IMR-90 (cell line): ENCODE data around the gene KTI12. TPM values are rescaled to one million over a fixed set of nuclear protein-coding genes. Genes with fewer than 3 reads are reported as not detected.

Experiments used
- ATAC-seq: fragments of 200-7000 bp; cut with Tn5 transposase; 2 replicates; pipeline ENCODE4 v1.9.1; 2020; ENCODE audit warnings: low read depth, mild to moderate bottlenecking, moderate library complexity
- BruUV-seq: library from RNA; stranded (reverse); fragments of 400-500 nt; replicated peaks from 2 replicates; lab custom pipeline; 2021; lab: Mats Ljungman, UMichigan
- CTCF ChIA-PET: fragments of 300-600 bp; formaldehyde crosslinking; extraction: SDS; loops from one replicate; lab custom pipeline; 2021; ENCODE audit warnings: antibody characterized with exemption; lab: Yijun Ruan, JAX
- POLR2A ChIA-PET: fragments of 300-600 bp; sonication (Branson Sonifier 250); formaldehyde crosslinking; loops from one replicate; lab custom pipeline; 2022; ENCODE audit warnings: antibody characterized with exemption; ENCODE audit not compliant: unreplicated experiment; lab: Charles Lee
- DNase-seq: peaks from one replicate; pipeline ENCODE4 v3.0.0; 2013
- H2AFZ ChIP-seq: replicated peaks from 2 replicates; pipeline ENCODE3; 2013; ENCODE audit warnings: low read length, mild to moderate bottlenecking; ENCODE audit not compliant: poor library complexity
- H2AK5ac ChIP-seq: 2 replicates; pipeline ENCODE4 v1.6.1; 2013; ENCODE audit warnings: low read depth, low read length, inconsistent platforms
- H2AK9ac ChIP-seq: replicated peaks from 2 replicates; pipeline ENCODE3; 2013; ENCODE audit warnings: mild to moderate bottlenecking, low read depth, low read length, moderate library complexity; ENCODE audit not compliant: poor library complexity
- H2BK120ac ChIP-seq: 2 replicates; pipeline ENCODE4 v1.6.1; 2013; ENCODE audit warnings: low read depth, low read length, inconsistent platforms
- H2BK15ac ChIP-seq: 3 replicates; pipeline ENCODE4 v1.6.1; 2013; ENCODE audit warnings: low read depth, low read length, inconsistent platforms
- H2BK20ac ChIP-seq: 2 replicates; pipeline ENCODE4 v1.6.1; 2013; ENCODE audit warnings: low read depth, mild to moderate bottlenecking, inconsistent platforms, low read length, moderate library complexity
- H2BK5ac ChIP-seq: 2 replicates; pipeline ENCODE4 v1.6.1; 2013; ENCODE audit warnings: mild to moderate bottlenecking, low read depth, low read length, inconsistent platforms; ENCODE audit not compliant: poor library complexity, severe bottlenecking
- H3K14ac ChIP-seq: replicated peaks from 2 replicates; pipeline ENCODE4 v1.6.1; 2013; ENCODE audit warnings: low read depth, low read length, inconsistent platforms
- H3K18ac ChIP-seq: 2 replicates; pipeline ENCODE4 v1.6.1; 2013; ENCODE audit warnings: low read depth, low read length, control low read depth
- H3K23ac ChIP-seq: 2 replicates; pipeline ENCODE4 v1.6.1; 2013; ENCODE audit warnings: low read depth, low read length, inconsistent platforms
- H3K27ac ChIP-seq: 2 replicates; pipeline ENCODE4 v1.5.1; 2013; ENCODE audit warnings: mild to moderate bottlenecking, control low read depth, low read length; ENCODE audit not compliant: insufficient read depth
- H3K27me3 ChIP-seq: 2 replicates; pipeline ENCODE4 v1.6.1; 2013; ENCODE audit warnings: low read length; ENCODE audit not compliant: control insufficient read depth, insufficient read depth
- H3K36me3 ChIP-seq: 2 replicates; pipeline ENCODE4 v1.6.1; 2013; ENCODE audit warnings: low read length, mixed read lengths; ENCODE audit not compliant: control insufficient read depth, insufficient read depth
- H3K4ac ChIP-seq: 2 replicates; pipeline ENCODE4 v1.6.1; 2013; ENCODE audit warnings: low read depth, low read length, inconsistent platforms
- H3K4me1 ChIP-seq: 2 replicates; pipeline ENCODE4 v1.6.1; 2013; ENCODE audit warnings: low read length, mixed read lengths; ENCODE audit not compliant: control insufficient read depth, insufficient read depth
- H3K4me2 ChIP-seq: 2 replicates; pipeline ENCODE4 v1.6.1; 2013; ENCODE audit warnings: low read depth, mild to moderate bottlenecking, control low read depth, low read length, moderate library complexity
- H3K4me3 ChIP-seq: 2 replicates; pipeline ENCODE4 v1.5.1; 2013; ENCODE audit warnings: low read depth, mild to moderate bottlenecking, control low read depth, low read length, moderate library complexity; ENCODE audit not compliant: insufficient read depth
- H3K56ac ChIP-seq: 2 replicates; pipeline ENCODE4 v1.6.1; 2013; ENCODE audit warnings: low read length, inconsistent platforms; ENCODE audit not compliant: insufficient read depth; ENCODE audit errors: extremely low read depth
- H3K79me1 ChIP-seq, 2 experiments: 2 replicates each; pipeline ENCODE4 v1.6.1; 2013; ENCODE audit warnings: low read length in 2 of 2, inconsistent platforms in 1 of 2, low read depth in 1 of 2
- H3K9ac ChIP-seq: 2 replicates; pipeline ENCODE4 v1.6.1; 2013; ENCODE audit warnings: low read depth, low read length, control low read depth
- H3K9me1 ChIP-seq: 2 replicates; pipeline ENCODE4 v1.6.1; 2013; ENCODE audit warnings: low read length, inconsistent platforms; ENCODE audit not compliant: insufficient read depth
- H3K9me3 ChIP-seq: 2 replicates; pipeline ENCODE4 v1.6.1; 2013; ENCODE audit warnings: low read length; ENCODE audit not compliant: control insufficient read depth, insufficient read depth
- H4K20me1 ChIP-seq: 2 replicates; pipeline ENCODE4 v1.6.1; 2013; ENCODE audit warnings: low read length, inconsistent platforms; ENCODE audit not compliant: insufficient read depth
- H4K5ac ChIP-seq: 2 replicates; pipeline ENCODE4 v1.6.1; 2013; ENCODE audit warnings: mild to moderate bottlenecking, low read depth, low read length, control low read depth
- H4K8ac ChIP-seq, 2 experiments: 2 replicates each; pipeline ENCODE4 v1.6.1; 2013; ENCODE audit warnings: low read depth in 2 of 2, low read length in 2 of 2, control low read depth in 1 of 2, inconsistent platforms in 1 of 2
- H4K91ac ChIP-seq: 2 replicates; pipeline ENCODE4 v1.6.1; 2013; ENCODE audit warnings: low read depth, low read length, inconsistent platforms; ENCODE audit not compliant: insufficient read depth
- BHLHE40 ChIP-seq: fragments of 150-350 bp; IDR thresholded peaks from 2 replicates; pipeline ENCODE4 v1.6.1; 2016; ENCODE audit warnings: mild to moderate bottlenecking, low read depth, low read length
- CEBPB ChIP-seq: IDR thresholded peaks from 2 replicates; pipeline ENCODE4 v1.6.1; 2012; ENCODE audit warnings: low read depth, low read length, improper control_type of control experiment
- ELK1 ChIP-seq: fragments of 150-350 bp; IDR thresholded peaks from 2 replicates; pipeline ENCODE4 v1.6.1; 2016; ENCODE audit warnings: low read depth, mild to moderate bottlenecking, low read length, moderate library complexity, borderline replicate concordance
- MAZ ChIP-seq: IDR thresholded peaks from 2 replicates; pipeline ENCODE4 v1.6.1; 2012; ENCODE audit warnings: low read depth, mild to moderate bottlenecking, low read length, improper control_type of control experiment, moderate library complexity, borderline replicate concordance
- MXI1 ChIP-seq: IDR thresholded peaks from 2 replicates; pipeline ENCODE4 v1.6.1; 2012; ENCODE audit warnings: low read depth, mild to moderate bottlenecking, low read length, moderate library complexity, borderline replicate concordance
- POLR2A ChIP-seq: IDR thresholded peaks from 2 replicates; pipeline ENCODE4 v1.6.1; 2012; ENCODE audit warnings: mild to moderate bottlenecking, low read depth, low read length
- RCOR1 ChIP-seq: IDR thresholded peaks from 2 replicates; pipeline ENCODE4 v1.6.1; 2012; ENCODE audit warnings: mild to moderate bottlenecking, low read length, improper control_type of control experiment; ENCODE audit not compliant: insufficient replicate concordance
- WGBS, 2 experiments: methylation state at CpG; one replicate each; pipeline versions ENCODE4 v1.1.5 to v1.1.7; 2013; ENCODE audit warnings: missing lambda C conversion rate in 2 of 2; ENCODE audit not compliant: insufficient read length in 1 of 2; ENCODE audit errors: extremely low coverage in 2 of 2; 5-methylcytosine and 5-hydroxymethylcytosine counted together
- dilution Hi-C: fragments of 300-500 bp; cut with HindIII; formaldehyde crosslinking; loops from one replicate; pipeline ENCODE4 v1.14.3; 2018; ENCODE audit warnings: low sequenced_read_pairs; ENCODE audit not compliant: unreplicated experiment
- in situ Hi-C: fragments of 300-500 bp; cut with MboI; formaldehyde crosslinking; loops from 3 replicates; pipeline ENCODE4 v1.14.3; 2019; ENCODE audit warnings: low sequenced_read_pairs, inconsistent platforms, mixed read lengths
- intact Hi-C: fragments of 100-400 bp; cut with micrococcal nuclease; formaldehyde crosslinking; loops from 2 replicates; pipeline ENCODE4 v1.10.0; 2022
- polyA plus RNA-seq, 3 experiments: library from polyadenylated mRNA; depleted of rRNA; stranded (reverse); fragments of >200 nt; gene quantifications; 2 replicates each; pipeline ENCODE4 v1.2.3, GENCODE V29; 2012; ENCODE audit warnings: low replicate concordance in 1 of 3
- total RNA-seq: library from RNA; depleted of rRNA; stranded (reverse); fragments of >200 nt; gene quantifications from 2 replicates; pipeline ENCODE4 v1.2.3, GENCODE V29; 2012
- TF ChIP-seq, protein P1 (sequence below): fragments of 150-350 bp; IDR thresholded peaks from 2 replicates; pipeline ENCODE4 v1.6.1; 2017; ENCODE audit warnings: mild to moderate bottlenecking, antibody characterized with exemption, low read length, low read depth

Gene KTI12
- total and polyA plus RNA-seq, 2 of the 4 experiments (the other 2 are of a cell fraction) = 15.2 to 16.3 TPM

DNA sequence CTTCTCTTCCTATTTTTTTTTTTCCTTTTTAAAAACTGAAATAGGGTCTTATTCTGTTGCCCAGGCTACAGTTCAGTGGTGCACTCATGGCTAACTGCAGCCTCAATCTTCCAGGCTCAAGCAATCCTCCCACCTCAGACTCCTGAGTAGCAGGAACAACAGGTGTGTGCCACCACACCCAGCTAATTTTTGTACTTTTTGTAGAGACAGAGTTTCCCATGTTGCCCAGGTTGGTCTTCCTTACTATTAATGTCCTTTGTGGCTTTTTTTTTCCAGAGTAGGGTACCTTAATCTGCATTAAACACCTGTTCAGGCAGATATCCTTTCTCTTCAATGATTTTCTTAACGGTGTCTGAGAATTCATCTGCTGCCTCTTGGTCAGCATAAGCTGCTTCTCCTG lies 4.3 kb upstream of the KTI12 start:
- Histone ChIP-seq H2BK20ac (no peak overlapping the region), H3K36me3 (peaks cover 12% of the 10 kb centered on the region), H3K4me1 (peaks cover 2% of the 10 kb centered on the region; the same call in 1 of the 2 replicates), H2BK120ac (no peak overlapping the region), H2AK9ac (no peak overlapping the region), H3K18ac (no peak overlapping the region), H2BK15ac (no peak overlapping the region), H3K56ac (no peak overlapping the region), H2BK5ac (no peak overlapping the region), H3K9ac (no peak overlapping the region), H4K8ac (no peak overlapping the region), H4K20me1 (peaks cover 4% of the 10 kb centered on the region), H4K5ac (no peak overlapping the region), H3K79me1 (peaks cover 13 to 21% of the 10 kb centered on the region in 2 experiments), H3K4me3 (no peak overlapping the region), H3K23ac (no peak overlapping the region), H3K9me3 (no peaks in the 10 kb centered on the region), H4K91ac (no peak overlapping the region), H3K27ac (peak overlapping the region; percentile 25; the same call in 1 of the 2 replicates), H3K27me3 (no peaks in the 10 kb centered on the region), H3K9me1 (no peaks in the 10 kb centered on the region), H3K14ac (no peak overlapping the region), H3K4ac (no peak overlapping the region), H2AK5ac (no peak overlapping the region), H2AFZ (no peak overlapping the region), H3K4me2 (no peak overlapping the region)
- DNase-seq = no peak
- TF ChIP-seq BHLHE40 (no peak), RCOR1 (no peak), CEBPB (no peak), MXI1 (no peak), MAZ (no peak), POLR2A (no peak), ELK1 (no peak)
- TF ChIP-seq, protein P1, sequence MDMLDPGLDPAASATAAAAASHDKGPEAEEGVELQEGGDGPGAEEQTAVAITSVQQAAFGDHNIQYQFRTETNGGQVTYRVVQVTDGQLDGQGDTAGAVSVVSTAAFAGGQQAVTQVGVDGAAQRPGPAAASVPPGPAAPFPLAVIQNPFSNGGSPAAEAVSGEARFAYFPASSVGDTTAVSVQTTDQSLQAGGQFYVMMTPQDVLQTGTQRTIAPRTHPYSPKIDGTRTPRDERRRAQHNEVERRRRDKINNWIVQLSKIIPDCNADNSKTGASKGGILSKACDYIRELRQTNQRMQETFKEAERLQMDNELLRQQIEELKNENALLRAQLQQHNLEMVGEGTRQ = no peak
- dilution Hi-C loops (no loop called here), in situ Hi-C loops (no loop called here), intact Hi-C loops (no loop called here)
- POLR2A ChIA-PET = no interaction called here
- BruUV-seq = no TSS peak
- CTCF ChIA-PET = interaction anchor here (0.6 kb wide), 1 partner anchor 186 kb away, joined by 4 read pairs; no protein-coding TSS in a partner anchor
- no peak for ATAC-seq
- no CpG with 5 or more reads among the region's 1 CpG for WGBS, 2 experiments
